ENCODE data around the gene ALG12. TPM values are rescaled to one million over a fixed set of nuclear protein-coding genes. Genes with fewer than 3 reads are reported as not detected.
A peak's percentile ranks its signal among the peaks of the same experiment; 100 is the strongest.

The ALG12 gene
- total and polyA plus RNA-seq, 2 of the 13 experiments (the other 11 are each of a cell fraction or from before 2014, with no cell fraction given): 7.8 to 15.8 TPM

DNA sequence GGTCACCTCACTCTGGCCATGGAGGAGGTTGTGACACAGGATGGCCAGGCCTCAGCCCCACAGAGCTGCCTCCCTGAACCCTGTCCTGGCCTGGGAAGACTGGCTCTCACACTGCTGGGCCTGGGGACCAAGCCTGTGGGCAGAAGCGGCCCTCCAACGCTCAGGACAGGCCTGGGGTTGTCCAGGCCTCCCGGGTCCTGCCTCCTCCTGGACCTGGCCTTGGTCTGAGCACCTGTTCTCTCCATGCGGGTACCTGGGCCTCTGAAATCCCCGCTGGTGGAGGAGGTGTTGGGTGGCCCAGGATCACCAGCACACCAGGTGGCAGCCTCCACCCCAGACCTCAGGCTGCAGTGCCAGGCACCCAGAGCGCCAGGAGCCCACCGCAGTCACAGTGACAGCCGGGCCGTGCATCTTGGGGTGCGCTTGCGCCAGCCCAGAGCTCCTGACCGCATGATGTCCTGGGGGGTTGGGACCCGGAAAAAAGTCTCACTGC is 26.2 kb upstream of the ALG12 start (continued):
- TF ChIP-seq MLX (CRISPR knock-in tag; IDR thresholded peaks at IDR 0.05) (no peak), TBX2 (CRISPR knock-in tag; IDR thresholded peaks at IDR 0.05; ENCODE audit: borderline replicate concordance) (peak; percentile 31; the same call in 1 of the 2 replicates), RAD21 (CRISPR knock-in tag; IDR thresholded peaks at IDR 0.05) (0 out of 2 replicates have a peak, but pooled peaks have one; percentile 12), ZFX (CRISPR knock-in tag; IDR thresholded peaks at IDR 0.05; ENCODE audit: low read depth) (peak; percentile 90; the same call in 1 of the 2 replicates), IKZF4 (CRISPR knock-in tag; IDR thresholded peaks at IDR 0.05; ENCODE audit: borderline replicate concordance, low read depth, not compliant biosample characterization) (no peak), ZNF589 (CRISPR knock-in tag; conservative IDR thresholded peaks at IDR 0.05) (no peak), MAZ (IDR thresholded peaks at IDR 0.05; ENCODE audit: borderline replicate concordance, low read depth, low read length) (no peak), MAZ (CRISPR knock-in tag; IDR thresholded peaks at IDR 0.05; ENCODE audit: low read depth) (no peak), HMGA1 (CRISPR knock-in tag; conservative IDR thresholded peaks at IDR 0.05) (no peak), HMGXB4 (CRISPR knock-in tag; IDR thresholded peaks at IDR 0.05; ENCODE audit: borderline replicate concordance in 1 of 2, low read depth in 1 of 2) (peak in 1 of 2 experiments; percentile 37; a peak in 2 of 4 replicates), ZNF773 (CRISPR knock-in tag; IDR thresholded peaks at IDR 0.05; ENCODE audit: borderline replicate concordance) (no peak), KDM5B (CRISPR knock-in tag; IDR thresholded peaks at IDR 0.05; ENCODE audit: borderline replicate concordance) (no peak), ZNF687 (CRISPR knock-in tag; IDR thresholded peaks at IDR 0.05) (peak; percentile 89), SP4 (CRISPR knock-in tag; IDR thresholded peaks at IDR 0.05) (no peak), GABPB1 (CRISPR knock-in tag; IDR thresholded peaks at IDR 0.05) (peak; percentile 3; the same call in 1 of the 2 replicates), ZNF782 (CRISPR knock-in tag; IDR thresholded peaks at IDR 0.05; ENCODE audit: borderline replicate concordance) (no peak), HOXA3 (CRISPR knock-in tag; IDR thresholded peaks at IDR 0.05) (peak; percentile 34; the same call in 1 of the 2 replicates), ZNF451 (CRISPR knock-in tag; IDR thresholded peaks at IDR 0.05) (peak; percentile 55; the same call in 1 of the 2 replicates), KAT8 (CRISPR knock-in tag; IDR thresholded peaks at IDR 0.05) (no peak), LCORL (IDR thresholded peaks at IDR 0.05) (no peak), LCORL (CRISPR knock-in tag; IDR thresholded peaks at IDR 0.05) (peak; percentile 20; the same call in 1 of the 2 replicates), ZFP91 (CRISPR knock-in tag; IDR thresholded peaks at IDR 0.05; ENCODE audit: borderline replicate concordance) (peak; percentile 23; the same call in 1 of the 2 replicates)
